Measurements from ENCODE around the gene UNG. TPM values are rescaled to one million over a fixed set of nuclear protein-coding genes. Genes with fewer than 3 reads are reported as not detected.
A peak's percentile ranks its signal among the peaks of the same experiment; 100 is the strongest.

Gene UNG
- total RNA-seq, 4 donors from 2014 or later: 6.7 to 29.4 (median 20.9) TPM

GRCh38 chr12:109110988-109111495, 13.6 kb downstream of the UNG start:
- 11% methylated on average over 28 of the region's 28 CpGs; no CpG with 5 or more reads in 1 of the 2 donors for WGBS, 2 donors (ENCODE audit: low coverage in 1 of 2)
- peak; percentile 93 for DNase-seq
- intact Hi-C loops (cut with DNase I; ENCODE audit: low total_unique reads) (no loop called here), in situ Hi-C loops (cut with MboI; ENCODE audit: low pct_ligation_motif_present in 1 of 4, low pct_unique_long_range_greater_than_20kb in 1 of 4, low sequenced_read_pairs in 3 of 4) (loop anchor here in 1 of 4 donors (25.0 kb wide), 1 partner anchor 276 kb away; no protein-coding TSS in a partner anchor)
- Histone ChIP-seq H3K27me3 (no peaks in the 10 kb centered on the region), H3K36me3 (peaks cover 0 to 11% (median 5%) of the 10 kb centered on the region in 4 donors), H3K27ac (peak overlapping the region; percentile 93 to 98 (median 95)), H3K9me3 (no peaks in the 10 kb centered on the region), H3K4me1 (peaks cover 11 to 49% (median 48%) of the 10 kb centered on the region in 4 donors), H3K4me3 (peak overlapping the region; percentile 46 to 64 (median 56))
- TF ChIP-seq POLR2A (IDR thresholded peaks at IDR 0.05) (peak; percentile 93), EP300 (IDR thresholded peaks at IDR 0.05; ENCODE audit: low read depth) (peak; percentile 94), POLR2AphosphoS5 (IDR thresholded peaks at IDR 0.05) (peak; percentile 87 to 96 (median 96))
- TF ChIP-seq, protein P1, sequence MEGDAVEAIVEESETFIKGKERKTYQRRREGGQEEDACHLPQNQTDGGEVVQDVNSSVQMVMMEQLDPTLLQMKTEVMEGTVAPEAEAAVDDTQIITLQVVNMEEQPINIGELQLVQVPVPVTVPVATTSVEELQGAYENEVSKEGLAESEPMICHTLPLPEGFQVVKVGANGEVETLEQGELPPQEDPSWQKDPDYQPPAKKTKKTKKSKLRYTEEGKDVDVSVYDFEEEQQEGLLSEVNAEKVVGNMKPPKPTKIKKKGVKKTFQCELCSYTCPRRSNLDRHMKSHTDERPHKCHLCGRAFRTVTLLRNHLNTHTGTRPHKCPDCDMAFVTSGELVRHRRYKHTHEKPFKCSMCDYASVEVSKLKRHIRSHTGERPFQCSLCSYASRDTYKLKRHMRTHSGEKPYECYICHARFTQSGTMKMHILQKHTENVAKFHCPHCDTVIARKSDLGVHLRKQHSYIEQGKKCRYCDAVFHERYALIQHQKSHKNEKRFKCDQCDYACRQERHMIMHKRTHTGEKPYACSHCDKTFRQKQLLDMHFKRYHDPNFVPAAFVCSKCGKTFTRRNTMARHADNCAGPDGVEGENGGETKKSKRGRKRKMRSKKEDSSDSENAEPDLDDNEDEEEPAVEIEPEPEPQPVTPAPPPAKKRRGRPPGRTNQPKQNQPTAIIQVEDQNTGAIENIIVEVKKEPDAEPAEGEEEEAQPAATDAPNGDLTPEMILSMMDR (IDR thresholded peaks at IDR 0.05): no peak

DNA sequence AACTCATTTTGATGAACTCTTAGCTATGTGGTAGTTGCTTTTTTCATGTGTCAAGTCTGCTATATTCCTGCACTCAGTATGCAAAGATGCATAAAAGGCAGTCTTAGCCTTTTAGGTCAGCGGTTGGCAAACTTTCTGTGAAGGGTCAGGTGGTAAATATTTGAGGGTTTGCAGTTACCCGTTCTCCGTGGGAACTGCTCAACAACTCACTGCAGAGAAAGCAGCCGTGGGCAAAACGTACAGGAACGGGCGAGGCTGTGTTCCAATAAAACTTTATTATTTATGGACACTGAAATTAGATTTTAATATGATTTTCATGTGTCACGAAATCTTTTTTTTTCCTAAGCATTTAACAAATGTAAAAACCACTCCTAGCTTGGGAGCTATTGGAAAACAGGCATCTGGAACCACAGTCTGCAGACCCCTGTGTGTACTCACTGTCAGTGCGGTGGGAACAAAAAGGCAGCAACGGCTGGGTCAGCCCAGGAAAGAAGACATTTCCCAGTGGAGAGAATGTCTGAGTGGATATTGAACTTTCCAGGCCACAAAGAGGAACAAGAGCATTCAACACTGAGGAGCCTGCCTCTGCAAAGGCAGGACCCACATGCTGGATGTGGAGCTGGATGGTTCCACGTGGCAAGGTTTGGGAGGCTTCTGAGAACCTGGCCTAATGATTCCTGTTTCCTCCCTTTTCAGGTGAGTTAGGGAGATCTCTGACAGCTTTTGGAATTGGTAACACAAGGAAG, 15.5 kb downstream of the UNG start:
- 63 to 82% methylated on average over 4 to 11 of the region's 11 CpGs for WGBS, 2 donors (ENCODE audit: low coverage in 1 of 2)
- Histone ChIP-seq H3K27me3 (no peaks in the 10 kb centered on the region), H3K4me3 (no peak overlapping the region), H3K27ac (peak overlapping the region; percentile 93 to 98 (median 95)), H3K4me1 (peaks cover 25 to 66% (median 58%) of the 10 kb centered on the region in 4 donors), H3K36me3 (peaks cover 0 to 7% (median under 1%) of the 10 kb centered on the region in 4 donors), H3K9me3 (no peaks in the 10 kb centered on the region)
- peak in 1 of 3 donors; percentile 27 for TF ChIP-seq POLR2AphosphoS5 (IDR thresholded peaks at IDR 0.05)
- TF ChIP-seq, protein P1 (IDR thresholded peaks at IDR 0.05): no peak
- in situ Hi-C loops (cut with MboI; ENCODE audit: low pct_ligation_motif_present in 1 of 4, low pct_unique_long_range_greater_than_20kb in 1 of 4, low sequenced_read_pairs in 3 of 4) (loop anchor here in 1 of 4 donors (25.0 kb wide), 1 partner anchor 274 kb away; no protein-coding TSS in a partner anchor), intact Hi-C loops (cut with DNase I; ENCODE audit: low total_unique reads) (no loop called here)
- DNase-seq: peak; percentile 18

GRCh38 chr12:109113661-109114321, 16.4 kb downstream of the UNG start:
- in situ Hi-C loops (cut with MboI; ENCODE audit: low pct_ligation_motif_present in 1 of 4, low pct_unique_long_range_greater_than_20kb in 1 of 4, low sequenced_read_pairs in 3 of 4) (loop anchor here in 1 of 4 donors (25.0 kb wide), 1 partner anchor 274 kb away; no protein-coding TSS in a partner anchor), intact Hi-C loops (cut with DNase I; ENCODE audit: low total_unique reads) (no loop called here)
- Histone ChIP-seq H3K4me3 (no peak overlapping the region), H3K9me3 (no peaks in the 10 kb centered on the region), H3K27me3 (no peaks in the 10 kb centered on the region), H3K27ac (peak overlapping the region; percentile 93 to 98 (median 95)), H3K4me1 (peaks cover 25 to 67% (median 58%) of the 10 kb centered on the region in 4 donors), H3K36me3 (no peaks in the 10 kb centered on the region)
- WGBS, 2 donors (ENCODE audit: low coverage in 1 of 2): 74 to 88% methylated on average over 5 of the region's 5 CpGs
- DNase-seq: no peak
- TF ChIP-seq POLR2AphosphoS5 (IDR thresholded peaks at IDR 0.05): no peak

DNA sequence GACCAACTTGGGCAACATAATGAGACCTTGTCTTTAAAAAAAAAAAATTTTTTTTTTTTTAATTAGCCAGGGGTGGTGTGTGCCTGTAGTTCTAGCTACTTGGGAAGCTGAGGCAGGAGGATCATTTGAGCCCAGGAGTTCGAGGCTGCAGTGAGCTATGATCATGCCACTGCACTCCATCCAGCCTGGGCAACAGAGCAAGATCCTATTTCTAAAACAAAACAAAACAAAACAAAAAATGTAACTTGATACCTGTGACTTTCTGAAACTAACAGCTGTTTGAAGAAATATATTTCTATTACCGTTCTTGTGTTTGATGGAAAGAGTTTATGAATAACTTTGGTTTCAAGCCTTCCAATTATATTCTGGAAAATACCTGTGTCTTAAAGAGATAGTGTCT, 17.2 kb downstream of the UNG start:
- in situ Hi-C loops (cut with MboI; ENCODE audit: low pct_ligation_motif_present in 1 of 4, low pct_unique_long_range_greater_than_20kb in 1 of 4, low sequenced_read_pairs in 3 of 4) (loop anchor here in 1 of 4 donors (25.0 kb wide), 1 partner anchor 273 kb away; no protein-coding TSS in a partner anchor), intact Hi-C loops (cut with DNase I; ENCODE audit: low total_unique reads) (loop anchor here (1.0 kb wide), 1 partner anchor 41 kb away; no protein-coding TSS in a partner anchor)
- 54 to 57% methylated on average over 2 of the region's 2 CpGs for WGBS, 2 donors (ENCODE audit: low coverage in 1 of 2)
- no peak for DNase-seq
- Histone ChIP-seq H3K4me1 (peaks cover 25 to 67% (median 58%) of the 10 kb centered on the region in 4 donors), H3K27ac (peak overlapping the region; percentile 93 to 98 (median 95)), H3K27me3 (no peaks in the 10 kb centered on the region), H3K4me3 (no peak overlapping the region), H3K36me3 (no peaks in the 10 kb centered on the region), H3K9me3 (no peaks in the 10 kb centered on the region)
- TF ChIP-seq POLR2A (IDR thresholded peaks at IDR 0.05): no peak
- no peak for TF ChIP-seq POLR2AphosphoS5 (IDR thresholded peaks at IDR 0.05)
- TF ChIP-seq, protein P1 (IDR thresholded peaks at IDR 0.05): no peak
- no peak for TF ChIP-seq EP300 (IDR thresholded peaks at IDR 0.05; ENCODE audit: low read depth)
